ENCODE results near the gene CREB3L2. TPM values are rescaled to one million over a fixed set of nuclear protein-coding genes. Genes with fewer than 3 reads are reported as not detected.

Gene CREB3L2
- total and polyA plus RNA-seq, 2 donors (not counting 1 experiment from before 2014, with no cell fraction given): 13.8 to 25.1 TPM

DNA sequence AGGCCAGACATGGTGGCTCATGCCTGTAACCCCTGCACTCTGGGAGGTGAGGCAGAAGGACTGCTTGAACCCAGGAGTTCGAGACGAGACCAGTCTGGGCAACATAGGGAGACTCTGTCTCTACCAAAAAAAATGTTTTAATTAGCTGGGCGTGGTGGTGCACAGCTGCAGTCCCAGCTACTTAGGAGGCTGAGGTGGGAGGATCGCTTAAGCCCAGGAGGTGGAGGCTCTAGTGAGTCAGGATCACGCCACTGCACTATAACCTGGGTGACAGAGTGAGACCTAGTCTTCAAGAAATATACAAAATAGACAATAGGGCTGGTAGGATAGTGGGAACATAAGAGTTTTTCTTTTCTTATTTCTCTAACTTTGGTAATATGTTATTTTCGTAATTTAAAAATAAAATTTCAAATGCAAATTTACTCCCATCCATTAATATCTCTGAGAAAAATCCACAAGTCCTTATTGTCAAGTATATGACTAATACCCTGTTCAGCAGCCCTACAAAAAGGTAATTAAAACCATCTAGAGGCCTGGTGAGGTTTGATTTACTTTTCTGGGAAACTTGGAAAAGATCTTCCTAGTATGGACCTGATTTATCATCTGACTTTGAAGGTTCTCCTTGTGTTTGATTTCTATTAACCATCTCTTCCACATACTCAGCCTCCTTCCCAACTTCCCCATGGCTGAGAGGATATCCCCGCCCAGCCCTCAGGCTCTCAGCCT is 50.0 kb downstream of the CREB3L2 start:
- no peaks in the 10 kb centered on the region for H3K9me3 ChIP-seq (ENCODE audit: control extremely low read depth in 1 of 3, control insufficient read depth in 2 of 3, insufficient read depth in 1 of 3, low read length in 2 of 3)
- H3K4me1 ChIP-seq (ENCODE audit: control insufficient read depth in 2 of 2, insufficient read depth in 2 of 2, low read length in 2 of 2): no peaks in the 10 kb centered on the region
- no peaks in the 10 kb centered on the region for H3K36me3 ChIP-seq (replicated peaks in 1 of 2; ENCODE audit: control extremely low read depth in 1 of 2, control insufficient read depth in 1 of 2, extremely low read depth in 1 of 2, insufficient read depth in 2 of 2, low read length in 1 of 2)
- Mint-ChIP-seq H3K27ac (no peak overlapping the region), H3K4me1 (peaks cover 2% of the 10 kb centered on the region), H3K27me3 (no peaks in the 10 kb centered on the region), H3K9me3 (ENCODE audit: insufficient read depth) (no peaks in the 10 kb centered on the region), H3K4me3 (no peak overlapping the region)
- peaks cover 6% of the 10 kb centered on the region for H4K20me1 ChIP-seq (ENCODE audit: control insufficient read depth, insufficient read depth, low read length, poor library complexity, severe bottlenecking)
- no peak overlapping the region for H3K27ac ChIP-seq (ENCODE audit: low read length in 2 of 2)
- 96% methylated on average over 4 of the region's 7 CpGs for WGBS (ENCODE audit: insufficient coverage)
- POLR2A ChIA-PET: no interaction called here
- CTCF ChIA-PET: no interaction called here
- no peak for DNase-seq
- ATAC-seq (ENCODE audit: low read depth): no peak
- no peak overlapping the region for H3K4me2 ChIP-seq (replicated peaks; ENCODE audit: low read depth, low read length, poor library complexity, severe bottlenecking)
- no peaks in the 10 kb centered on the region for H3K27me3 ChIP-seq (replicated peaks in 1 of 4; ENCODE audit: control extremely low read depth in 1 of 4, control insufficient read depth in 3 of 4, insufficient read depth in 4 of 4, low read length in 3 of 4)
- H2AFZ ChIP-seq (ENCODE audit: insufficient read depth, low read depth, low read length, poor library complexity, severe bottlenecking): no peak overlapping the region
- TF ChIP-seq EZH2 (IDR thresholded peaks at IDR 0.05; ENCODE audit: borderline replicate concordance, insufficient read depth, low read depth, low read length, poor library complexity, severe bottlenecking) (no peak), CTCF (IDR thresholded peaks at IDR 0.05) (no peak)
- H3K9ac ChIP-seq (ENCODE audit: low read length): no peak overlapping the region
- no peak overlapping the region for H3K4me3 ChIP-seq (ENCODE audit: control extremely low read depth in 1 of 5, extremely low read depth in 1 of 5, insufficient read depth in 1 of 5, low read depth in 2 of 5, low read length in 4 of 5)
- intact Hi-C loops (cut with micrococcal nuclease): no loop called here
- peaks cover 39% of the 10 kb centered on the region for H3K79me2 ChIP-seq (ENCODE audit: control insufficient read depth, insufficient read depth, low read length)

DNA sequence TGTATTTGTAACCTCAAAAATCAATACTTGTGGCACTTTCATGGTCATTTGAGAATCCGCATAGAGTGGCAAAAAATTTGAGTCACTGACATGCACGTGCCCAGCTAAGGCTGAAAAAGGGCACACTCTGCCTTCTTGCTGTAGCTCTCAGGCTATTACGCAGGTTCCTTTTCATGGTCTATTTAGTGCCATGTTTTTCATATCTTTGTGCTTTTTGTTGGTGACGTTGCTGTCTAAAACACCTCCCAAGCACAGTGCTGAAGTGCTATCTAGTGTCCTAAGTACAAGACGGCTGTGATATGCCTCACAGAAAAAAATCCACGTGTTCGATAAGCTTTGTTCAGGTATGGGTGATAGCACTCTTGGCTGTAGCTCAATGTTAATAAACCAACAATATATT is 50.9 kb downstream of the CREB3L2 start:
- no peaks in the 10 kb centered on the region for H3K9me3 ChIP-seq (ENCODE audit: control extremely low read depth in 1 of 3, control insufficient read depth in 2 of 3, insufficient read depth in 1 of 3, low read length in 2 of 3)
- no peak overlapping the region for H3K9ac ChIP-seq (ENCODE audit: low read length)
- H3K27ac ChIP-seq (ENCODE audit: low read length in 2 of 2): no peak overlapping the region
- intact Hi-C loops (cut with micrococcal nuclease): no loop called here
- ATAC-seq (ENCODE audit: low read depth): no peak
- H3K27ac Mint-ChIP-seq: no peak overlapping the region
- no peaks in the 10 kb centered on the region for H3K9me3 Mint-ChIP-seq (ENCODE audit: insufficient read depth)
- WGBS (ENCODE audit: insufficient coverage): 100% methylated on average over 3 of the region's 7 CpGs
- H3K4me1 Mint-ChIP-seq: peaks cover 2% of the 10 kb centered on the region
- no peak overlapping the region for H3K4me3 ChIP-seq (ENCODE audit: control extremely low read depth in 1 of 5, extremely low read depth in 1 of 5, insufficient read depth in 1 of 5, low read depth in 2 of 5, low read length in 4 of 5)
- DNase-seq: no peak
- H3K4me3 Mint-ChIP-seq: no peak overlapping the region
- H3K4me1 ChIP-seq (ENCODE audit: control insufficient read depth in 2 of 2, insufficient read depth in 2 of 2, low read length in 2 of 2): no peaks in the 10 kb centered on the region
- ChIA-PET CTCF (no interaction called here), POLR2A (no interaction called here)
- no peaks in the 10 kb centered on the region for H3K27me3 Mint-ChIP-seq
- no peaks in the 10 kb centered on the region for H3K27me3 ChIP-seq (replicated peaks in 1 of 4; ENCODE audit: control extremely low read depth in 1 of 4, control insufficient read depth in 3 of 4, insufficient read depth in 4 of 4, low read length in 3 of 4)
- peaks cover 38% of the 10 kb centered on the region for H3K79me2 ChIP-seq (ENCODE audit: control insufficient read depth, insufficient read depth, low read length)
- H2AFZ ChIP-seq (ENCODE audit: insufficient read depth, low read depth, low read length, poor library complexity, severe bottlenecking): no peak overlapping the region
- no peaks in the 10 kb centered on the region for H3K36me3 ChIP-seq (replicated peaks in 1 of 2; ENCODE audit: control extremely low read depth in 1 of 2, control insufficient read depth in 1 of 2, extremely low read depth in 1 of 2, insufficient read depth in 2 of 2, low read length in 1 of 2)
- TF ChIP-seq EZH2 (IDR thresholded peaks at IDR 0.05; ENCODE audit: borderline replicate concordance, insufficient read depth, low read depth, low read length, poor library complexity, severe bottlenecking) (no peak), CTCF (IDR thresholded peaks at IDR 0.05) (no peak)
- H3K4me2 ChIP-seq (replicated peaks; ENCODE audit: low read depth, low read length, poor library complexity, severe bottlenecking): no peak overlapping the region
- peaks cover 6% of the 10 kb centered on the region for H4K20me1 ChIP-seq (ENCODE audit: control insufficient read depth, insufficient read depth, low read length, poor library complexity, severe bottlenecking)

All from B cell (primary cell).